ENCODE results near the gene FKBP5. TPM values are rescaled to one million over a fixed set of nuclear protein-coding genes. Genes with fewer than 3 reads are reported as not detected.

The FKBP5 gene
- total and polyA plus RNA-seq, 2 donors from 2014 or later: 45.6 to 267 TPM

DNA sequence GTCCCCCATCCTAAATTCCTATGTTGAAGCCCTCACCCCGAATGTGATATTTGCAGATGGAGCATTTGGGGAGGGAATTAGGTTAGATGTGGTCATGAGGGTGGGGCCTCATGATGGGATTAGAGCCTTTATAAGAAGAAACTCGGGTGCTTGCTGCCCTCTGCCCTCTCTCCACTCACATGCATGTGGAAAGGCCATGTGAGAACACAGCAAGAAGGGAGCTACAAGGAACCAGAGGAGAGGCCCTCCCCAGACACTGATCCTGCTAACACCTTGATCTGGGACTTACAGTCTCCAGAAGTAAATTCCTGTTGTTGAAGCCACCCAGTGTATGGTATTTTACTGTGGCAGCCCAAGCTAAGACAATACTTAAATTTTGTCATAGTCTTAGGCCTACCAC lies 106.4 kb downstream of the FKBP5 start:
- Histone ChIP-seq H3K9me3 (ENCODE audit: control insufficient read depth in 2 of 3, insufficient read depth in 1 of 3, low read length in 3 of 3) (no peaks in the 10 kb centered on the region), H3K27ac (ENCODE audit: low read depth in 2 of 2, low read length in 2 of 2) (no peak overlapping the region), H3K27me3 (ENCODE audit: control insufficient read depth, insufficient read depth, low read length) (no peaks in the 10 kb centered on the region), H3K9ac (ENCODE audit: low read length in 3 of 3) (no peak overlapping the region), H3K4me1 (ENCODE audit: control insufficient read depth in 2 of 3, insufficient read depth in 2 of 3, low read depth in 1 of 3, low read length in 3 of 3) (peaks cover 0 to 10% (median 0%) of the 10 kb centered on the region in 3 donors), H3K4me3 (ENCODE audit: low read length in 3 of 3) (no peak overlapping the region), H3K36me3 (ENCODE audit: control insufficient read depth in 2 of 3, insufficient read depth in 3 of 3, low read length in 3 of 3) (peaks cover 0 to 24% (median 12%) of the 10 kb centered on the region in 3 donors)
- intact Hi-C loops (cut with DNase I): loop anchor here (5.0 kb wide), 1 partner anchor 155 kb away; the partner anchor contains the start of gene ARMC12
- DNase-seq (no peak), FAIRE-seq (no peak)
- TF ChIP-seq CTCF (IDR thresholded peaks at IDR 0.05; ENCODE audit: borderline replicate concordance, extremely low read depth, insufficient read depth): no peak

- H3K4me3 ChIP-seq (ENCODE audit: low read length in 3 of 3): no peak overlapping the region
- intact Hi-C loops (cut with DNase I): loop anchor here (5.0 kb wide), 1 partner anchor 156 kb away; the partner anchor contains the start of gene ARMC12
- H3K27me3 ChIP-seq (ENCODE audit: control insufficient read depth, insufficient read depth, low read length): no peaks in the 10 kb centered on the region
- H3K36me3 ChIP-seq (ENCODE audit: control insufficient read depth in 2 of 3, insufficient read depth in 3 of 3, low read length in 3 of 3): peaks cover 0 to 23% (median 13%) of the 10 kb centered on the region in 3 donors
- peak overlapping the region in 1 of 3 donors; percentile 15 for H3K9ac ChIP-seq (ENCODE audit: low read length in 3 of 3)
- H3K9me3 ChIP-seq (ENCODE audit: control insufficient read depth in 2 of 3, insufficient read depth in 1 of 3, low read length in 3 of 3): no peaks in the 10 kb centered on the region
- FAIRE-seq (no peak), DNase-seq (no peak)
- H3K4me1 ChIP-seq (ENCODE audit: control insufficient read depth in 2 of 3, insufficient read depth in 2 of 3, low read depth in 1 of 3, low read length in 3 of 3): peaks cover 0 to 10% (median 0%) of the 10 kb centered on the region in 3 donors
- TF ChIP-seq CTCF (IDR thresholded peaks at IDR 0.05; ENCODE audit: borderline replicate concordance, extremely low read depth, insufficient read depth): no peak
- no peak overlapping the region for H3K27ac ChIP-seq (ENCODE audit: low read depth in 2 of 2, low read length in 2 of 2)
These were observed 107.1 kb downstream of the FKBP5 start for GRCh38 chr6:35581633-35582032.

- intact Hi-C loops (cut with DNase I): loop anchor here (5.0 kb wide), 1 partner anchor 156 kb away; the partner anchor contains the start of gene ARMC12
- Histone ChIP-seq H3K4me1 (ENCODE audit: control insufficient read depth in 2 of 3, insufficient read depth in 2 of 3, low read depth in 1 of 3, low read length in 3 of 3) (peaks cover 0 to 10% (median 0%) of the 10 kb centered on the region in 3 donors), H3K36me3 (ENCODE audit: control insufficient read depth in 2 of 3, insufficient read depth in 3 of 3, low read length in 3 of 3) (peaks cover 0 to 21% (median 16%) of the 10 kb centered on the region in 3 donors), H3K27me3 (ENCODE audit: control insufficient read depth, insufficient read depth, low read length) (no peaks in the 10 kb centered on the region), H3K4me3 (ENCODE audit: low read length in 3 of 3) (no peak overlapping the region), H3K9me3 (ENCODE audit: control insufficient read depth in 2 of 3, insufficient read depth in 1 of 3, low read length in 3 of 3) (no peaks in the 10 kb centered on the region), H3K9ac (ENCODE audit: low read length in 3 of 3) (no peak overlapping the region), H3K27ac (ENCODE audit: low read depth in 2 of 2, low read length in 2 of 2) (no peak overlapping the region)
- no peak for TF ChIP-seq CTCF (IDR thresholded peaks at IDR 0.05; ENCODE audit: borderline replicate concordance, extremely low read depth, insufficient read depth)
- DNase-seq (no peak), FAIRE-seq (no peak)
These were observed 107.9 kb downstream of the FKBP5 start for GRCh38 chr6:35580836-35581235.

- no peak overlapping the region for H3K27ac ChIP-seq (ENCODE audit: low read depth in 2 of 2, low read length in 2 of 2)
- no peak overlapping the region for H3K4me3 ChIP-seq (ENCODE audit: low read length in 3 of 3)
- DNase-seq (no peak), FAIRE-seq (no peak)
- H3K4me1 ChIP-seq (ENCODE audit: control insufficient read depth in 2 of 3, insufficient read depth in 2 of 3, low read depth in 1 of 3, low read length in 3 of 3): no peaks in the 10 kb centered on the region
- H3K27me3 ChIP-seq (ENCODE audit: control insufficient read depth, insufficient read depth, low read length): no peaks in the 10 kb centered on the region
- no peaks in the 10 kb centered on the region for H3K9me3 ChIP-seq (ENCODE audit: control insufficient read depth in 2 of 3, insufficient read depth in 1 of 3, low read length in 3 of 3)
- intact Hi-C loops (cut with DNase I): no loop called here
- no peak overlapping the region for H3K9ac ChIP-seq (ENCODE audit: low read length in 3 of 3)
- H3K36me3 ChIP-seq (ENCODE audit: control insufficient read depth in 2 of 3, insufficient read depth in 3 of 3, low read length in 3 of 3): peaks cover 0 to 38% (median 27%) of the 10 kb centered on the region in 3 donors
- TF ChIP-seq CTCF (IDR thresholded peaks at IDR 0.05; ENCODE audit: borderline replicate concordance, extremely low read depth, insufficient read depth): no peak
These were observed 112.0 kb downstream of the FKBP5 start for GRCh38 chr6:35576682-35577081.

Measured in kidney (tissue), 14 donors.